ENCODE measurements around the gene RNF183.
A peak's percentile ranks its signal among the peaks of the same experiment; 100 is the strongest.

- TF ChIP-seq, protein P1, sequence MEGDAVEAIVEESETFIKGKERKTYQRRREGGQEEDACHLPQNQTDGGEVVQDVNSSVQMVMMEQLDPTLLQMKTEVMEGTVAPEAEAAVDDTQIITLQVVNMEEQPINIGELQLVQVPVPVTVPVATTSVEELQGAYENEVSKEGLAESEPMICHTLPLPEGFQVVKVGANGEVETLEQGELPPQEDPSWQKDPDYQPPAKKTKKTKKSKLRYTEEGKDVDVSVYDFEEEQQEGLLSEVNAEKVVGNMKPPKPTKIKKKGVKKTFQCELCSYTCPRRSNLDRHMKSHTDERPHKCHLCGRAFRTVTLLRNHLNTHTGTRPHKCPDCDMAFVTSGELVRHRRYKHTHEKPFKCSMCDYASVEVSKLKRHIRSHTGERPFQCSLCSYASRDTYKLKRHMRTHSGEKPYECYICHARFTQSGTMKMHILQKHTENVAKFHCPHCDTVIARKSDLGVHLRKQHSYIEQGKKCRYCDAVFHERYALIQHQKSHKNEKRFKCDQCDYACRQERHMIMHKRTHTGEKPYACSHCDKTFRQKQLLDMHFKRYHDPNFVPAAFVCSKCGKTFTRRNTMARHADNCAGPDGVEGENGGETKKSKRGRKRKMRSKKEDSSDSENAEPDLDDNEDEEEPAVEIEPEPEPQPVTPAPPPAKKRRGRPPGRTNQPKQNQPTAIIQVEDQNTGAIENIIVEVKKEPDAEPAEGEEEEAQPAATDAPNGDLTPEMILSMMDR (IDR thresholded peaks at IDR 0.05): no peak
- TF ChIP-seq, protein P2, sequence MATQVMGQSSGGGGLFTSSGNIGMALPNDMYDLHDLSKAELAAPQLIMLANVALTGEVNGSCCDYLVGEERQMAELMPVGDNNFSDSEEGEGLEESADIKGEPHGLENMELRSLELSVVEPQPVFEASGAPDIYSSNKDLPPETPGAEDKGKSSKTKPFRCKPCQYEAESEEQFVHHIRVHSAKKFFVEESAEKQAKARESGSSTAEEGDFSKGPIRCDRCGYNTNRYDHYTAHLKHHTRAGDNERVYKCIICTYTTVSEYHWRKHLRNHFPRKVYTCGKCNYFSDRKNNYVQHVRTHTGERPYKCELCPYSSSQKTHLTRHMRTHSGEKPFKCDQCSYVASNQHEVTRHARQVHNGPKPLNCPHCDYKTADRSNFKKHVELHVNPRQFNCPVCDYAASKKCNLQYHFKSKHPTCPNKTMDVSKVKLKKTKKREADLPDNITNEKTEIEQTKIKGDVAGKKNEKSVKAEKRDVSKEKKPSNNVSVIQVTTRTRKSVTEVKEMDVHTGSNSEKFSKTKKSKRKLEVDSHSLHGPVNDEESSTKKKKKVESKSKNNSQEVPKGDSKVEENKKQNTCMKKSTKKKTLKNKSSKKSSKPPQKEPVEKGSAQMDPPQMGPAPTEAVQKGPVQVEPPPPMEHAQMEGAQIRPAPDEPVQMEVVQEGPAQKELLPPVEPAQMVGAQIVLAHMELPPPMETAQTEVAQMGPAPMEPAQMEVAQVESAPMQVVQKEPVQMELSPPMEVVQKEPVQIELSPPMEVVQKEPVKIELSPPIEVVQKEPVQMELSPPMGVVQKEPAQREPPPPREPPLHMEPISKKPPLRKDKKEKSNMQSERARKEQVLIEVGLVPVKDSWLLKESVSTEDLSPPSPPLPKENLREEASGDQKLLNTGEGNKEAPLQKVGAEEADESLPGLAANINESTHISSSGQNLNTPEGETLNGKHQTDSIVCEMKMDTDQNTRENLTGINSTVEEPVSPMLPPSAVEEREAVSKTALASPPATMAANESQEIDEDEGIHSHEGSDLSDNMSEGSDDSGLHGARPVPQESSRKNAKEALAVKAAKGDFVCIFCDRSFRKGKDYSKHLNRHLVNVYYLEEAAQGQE (IDR thresholded peaks at IDR 0.05; ENCODE audit: insufficient read depth in 1 of 2, low read depth in 2 of 2, low read length in 1 of 2): 0 out of 4 replicates have a peak, but pooled peaks of 1 of the 2 experiments have one; percentile 41
- peak; percentile 88 for TF ChIP-seq POLR2AphosphoS5 (IDR thresholded peaks at IDR 0.05; ENCODE audit: low read depth, low read length)
- TF ChIP-seq SIN3A (IDR thresholded peaks at IDR 0.05; ENCODE audit: borderline replicate concordance, insufficient read depth, low read depth, low read length): 0 out of 2 replicates have a peak, but pooled peaks have one; percentile 80
- TF ChIP-seq TCF7L2 (IDR thresholded peaks at IDR 0.05; ENCODE audit: low read depth, low read length): no peak
Observed at GRCh38 chr9:113275157-113276131, 27.7 kb downstream of the RNF183 start, which contains the start of the genes CDC26 and PRPF4.
